ENCODE results near the gene LRGUK. TPM values are rescaled to one million over a fixed set of nuclear protein-coding genes. Genes with fewer than 3 reads are reported as not detected.
A peak's percentile ranks its signal among the peaks of the same experiment; 100 is the strongest.

The LRGUK gene
- total RNA-seq, 4 donors from 2014 or later, result 0.07 to 1.0 (median 0.63) TPM

GRCh38 chr7:134284011-134284410 lies 156.9 kb downstream of the LRGUK start:
- H3K9me3 ChIP-seq, result no peaks in the 10 kb centered on the region
- 49 to 54% methylated on average over 6 of the region's 6 CpGs for WGBS, 2 donors (ENCODE audit: low coverage in 1 of 2)
- peaks cover 0 to 7% (median 0%) of the 10 kb centered on the region in 3 donors for H3K4me1 ChIP-seq
- H3K27me3 ChIP-seq, result no peaks in the 10 kb centered on the region
- TF ChIP-seq POLR2A (IDR thresholded peaks at IDR 0.05) (no peak), POLR2AphosphoS5 (IDR thresholded peaks at IDR 0.05) (no peak), EP300 (IDR thresholded peaks at IDR 0.05) (no peak), CTCF (IDR thresholded peaks at IDR 0.05) (no peak)
- no peak overlapping the region for H3K27ac ChIP-seq
- ATAC-seq, result no peak
- H3K36me3 ChIP-seq, result no peaks in the 10 kb centered on the region
- H3K4me3 ChIP-seq, result no peak overlapping the region

- Histone ChIP-seq H3K4me1 (peaks cover 0 to 10% (median 0%) of the 10 kb centered on the region in 3 donors), H3K9me3 (no peaks in the 10 kb centered on the region), H3K4me3 (no peak overlapping the region), H3K36me3 (no peaks in the 10 kb centered on the region), H3K27me3 (no peaks in the 10 kb centered on the region), H3K27ac (no peak overlapping the region)
- ATAC-seq, result no peak
- 79 to 83% methylated on average over 2 to 3 of the region's 3 CpGs for WGBS, 2 donors (ENCODE audit: low coverage in 1 of 2)
- no peak for TF ChIP-seq EP300 (IDR thresholded peaks at IDR 0.05)
Observed at GRCh38 chr7:134284952-134285351, 157.8 kb downstream of the LRGUK start.

- Histone ChIP-seq H3K4me3 (no peak overlapping the region), H3K36me3 (peaks cover 0 to 5% of the 10 kb centered on the region in 2 donors), H3K9me3 (no peaks in the 10 kb centered on the region), H3K4me1 (peaks cover 0 to 10% (median 0%) of the 10 kb centered on the region in 3 donors), H3K27me3 (no peaks in the 10 kb centered on the region), H3K27ac (no peak overlapping the region)
- TF ChIP-seq EP300 (IDR thresholded peaks at IDR 0.05) (no peak), CTCF (IDR thresholded peaks at IDR 0.05) (no peak), POLR2A (IDR thresholded peaks at IDR 0.05) (no peak), POLR2AphosphoS5 (IDR thresholded peaks at IDR 0.05) (no peak)
- no peak for ATAC-seq
- WGBS, 2 donors (ENCODE audit: low coverage in 1 of 2), result 64 to 78% methylated on average over 8 to 12 of the region's 12 CpGs
Observed at GRCh38 chr7:134287916-134288659, 160.9 kb downstream of the LRGUK start.

- peak; percentile 16 for ATAC-seq
- Histone ChIP-seq H3K27me3 (no peaks in the 10 kb centered on the region), H3K27ac (no peak overlapping the region), H3K4me1 (peaks cover 0 to 10% (median 0%) of the 10 kb centered on the region in 3 donors), H3K9me3 (no peaks in the 10 kb centered on the region), H3K36me3 (peaks cover 0 to 18% of the 10 kb centered on the region in 2 donors), H3K4me3 (no peak overlapping the region)
- TF ChIP-seq CTCF (IDR thresholded peaks at IDR 0.05), result no peak
- no peak for TF ChIP-seq POLR2AphosphoS5 (IDR thresholded peaks at IDR 0.05)
- no peak for TF ChIP-seq EP300 (IDR thresholded peaks at IDR 0.05)
- TF ChIP-seq POLR2A (IDR thresholded peaks at IDR 0.05), result no peak
- WGBS, 2 donors (ENCODE audit: low coverage in 1 of 2), result 23 to 56% methylated on average over 7 of the region's 7 CpGs
Observed at GRCh38 chr7:134289423-134289822, 162.3 kb downstream of the LRGUK start.

- no peak for ATAC-seq
- Histone ChIP-seq H3K4me3 (no peak overlapping the region), H3K27me3 (no peaks in the 10 kb centered on the region), H3K27ac (no peak overlapping the region), H3K9me3 (no peaks in the 10 kb centered on the region), H3K36me3 (peaks cover 0 to 22% of the 10 kb centered on the region in 2 donors), H3K4me1 (peaks cover 0 to 10% (median 0%) of the 10 kb centered on the region in 3 donors)
- WGBS, 2 donors (ENCODE audit: low coverage in 1 of 2), result 48 to 65% methylated on average over 2 of the region's 2 CpGs
- no peak for TF ChIP-seq POLR2A (IDR thresholded peaks at IDR 0.05)
- no peak for TF ChIP-seq EP300 (IDR thresholded peaks at IDR 0.05)
- TF ChIP-seq CTCF (IDR thresholded peaks at IDR 0.05), result no peak
- no peak for TF ChIP-seq POLR2AphosphoS5 (IDR thresholded peaks at IDR 0.05)
Observed at GRCh38 chr7:134289841-134290240, 162.7 kb downstream of the LRGUK start.
